ENCODE results near the gene ANKRD50. TPM values are rescaled to one million over a fixed set of nuclear protein-coding genes. Genes with fewer than 3 reads are reported as not detected.

ANKRD50 gene
- total RNA-seq, 3 donors from 2014 or later = 14.6 to 35.0 (median 19.3) TPM

- Histone ChIP-seq H3K4me3 (peak overlapping the region; percentile 10 to 93 (median 67)), H3K27ac (no peak overlapping the region), H3K4me1 (peaks cover 0 to 7% of the 10 kb centered on the region in 2 donors), H3K27me3 (no peaks in the 10 kb centered on the region), H3K36me3 (no peaks in the 10 kb centered on the region), H3K9me3 (no peaks in the 10 kb centered on the region)
- DNase-seq (ENCODE audit: low spot score in 2 of 2) = no peak
- intact Hi-C loops (cut with DNase I; ENCODE audit: low total_unique reads) = no loop called here
- no peak for TF ChIP-seq CTCF (IDR thresholded peaks at IDR 0.05)
These were observed 2.4 kb downstream of the ANKRD50 start for GRCh38 chr4:124710015-124710741.

GRCh38 chr4:124708517-124709300 is 3.8 kb downstream of the ANKRD50 start:
- peaks cover 0 to 7% of the 10 kb centered on the region in 2 donors for H3K4me1 ChIP-seq
- no peak for DNase-seq (ENCODE audit: low spot score in 2 of 2)
- intact Hi-C loops (cut with DNase I; ENCODE audit: low total_unique reads) = no loop called here
- H3K36me3 ChIP-seq = no peaks in the 10 kb centered on the region
- H3K9me3 ChIP-seq = no peaks in the 10 kb centered on the region
- H3K27ac ChIP-seq = no peak overlapping the region
- H3K27me3 ChIP-seq = no peaks in the 10 kb centered on the region
- H3K4me3 ChIP-seq = no peak overlapping the region
- TF ChIP-seq POLR2AphosphoS5 (IDR thresholded peaks at IDR 0.05) = no peak
- TF ChIP-seq POLR2A (IDR thresholded peaks at IDR 0.05) = no peak
- TF ChIP-seq CTCF (IDR thresholded peaks at IDR 0.05) = no peak

GRCh38 chr4:124705393-124705792 is 7.1 kb downstream of the ANKRD50 start:
- no peak for TF ChIP-seq POLR2AphosphoS5 (IDR thresholded peaks at IDR 0.05)
- no peak for TF ChIP-seq POLR2A (IDR thresholded peaks at IDR 0.05)
- TF ChIP-seq CTCF (IDR thresholded peaks at IDR 0.05) = no peak
- no peaks in the 10 kb centered on the region for H3K9me3 ChIP-seq
- no peak overlapping the region for H3K4me3 ChIP-seq
- intact Hi-C loops (cut with DNase I; ENCODE audit: low total_unique reads) = no loop called here
- H3K36me3 ChIP-seq = no peaks in the 10 kb centered on the region
- no peaks in the 10 kb centered on the region for H3K27me3 ChIP-seq
- DNase-seq (ENCODE audit: low spot score in 2 of 2) = no peak
- no peak overlapping the region for H3K27ac ChIP-seq
- peaks cover 0 to 7% of the 10 kb centered on the region in 2 donors for H3K4me1 ChIP-seq

- H3K4me1 ChIP-seq = peaks cover 0 to under 1% of the 10 kb centered on the region in 2 donors
These were observed 9.4 kb downstream of the ANKRD50 start for GRCh38 chr4:124703154-124703553.

More at GRCh38 chr4:124703154-124703553, 9.4 kb downstream of the ANKRD50 start:
- H3K36me3 ChIP-seq = no peaks in the 10 kb centered on the region
- no peaks in the 10 kb centered on the region for H3K9me3 ChIP-seq
- no peak for TF ChIP-seq POLR2AphosphoS5 (IDR thresholded peaks at IDR 0.05)
- TF ChIP-seq CTCF (IDR thresholded peaks at IDR 0.05) = no peak
- TF ChIP-seq POLR2A (IDR thresholded peaks at IDR 0.05) = no peak
- no peak overlapping the region for H3K4me3 ChIP-seq
- no peaks in the 10 kb centered on the region for H3K27me3 ChIP-seq
- no peak overlapping the region for H3K27ac ChIP-seq
- intact Hi-C loops (cut with DNase I; ENCODE audit: low total_unique reads) = no loop called here
- DNase-seq (ENCODE audit: low spot score in 2 of 2) = no peak
